Body of pancreas (tissue), 4 donors: ENCODE results near the gene NOXRED1.

ENCODE experiments used
- POLR2A ChIP-seq, 3 donors: fragments of 450-650 bp; IDR thresholded peaks; one replicate each; pipeline ENCODE4 v1.6.1; 2016; ENCODE audit warnings: antibody characterized with exemption in 3 of 3, mild to moderate bottlenecking in 2 of 3
- TF ChIP-seq, protein P1 (sequence below), 7 experiments: fragments of 450-650 bp in 4 of 7; fragments of 200-600 bp in 3 of 7; sonication (generic) in 3 of 7; IDR thresholded peaks; one replicate each; pipeline ENCODE4 v1.5.1; 2016 to 2019; ENCODE audit warnings: antibody characterized with exemption in 7 of 7

DNA sequence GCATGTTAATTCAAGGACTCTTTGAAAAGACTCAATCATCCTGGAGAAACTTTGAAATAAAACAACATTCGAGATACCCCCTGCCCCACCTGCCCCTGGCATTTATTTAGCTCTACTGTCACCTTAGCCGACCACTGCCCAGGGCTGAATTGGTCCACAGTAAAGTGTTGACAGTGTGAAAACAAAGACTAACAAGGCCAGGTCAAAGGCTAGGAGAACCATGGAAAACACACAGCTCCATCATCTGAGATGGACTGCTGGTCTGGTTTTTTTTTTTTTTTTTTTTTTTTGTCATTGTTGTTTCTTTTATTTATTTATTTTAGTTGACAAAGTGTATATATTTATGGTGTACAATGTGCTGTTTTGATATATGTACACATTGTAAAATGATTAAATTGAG is 76.8 kb downstream of the NOXRED1 start:
- TF ChIP-seq, protein P1, sequence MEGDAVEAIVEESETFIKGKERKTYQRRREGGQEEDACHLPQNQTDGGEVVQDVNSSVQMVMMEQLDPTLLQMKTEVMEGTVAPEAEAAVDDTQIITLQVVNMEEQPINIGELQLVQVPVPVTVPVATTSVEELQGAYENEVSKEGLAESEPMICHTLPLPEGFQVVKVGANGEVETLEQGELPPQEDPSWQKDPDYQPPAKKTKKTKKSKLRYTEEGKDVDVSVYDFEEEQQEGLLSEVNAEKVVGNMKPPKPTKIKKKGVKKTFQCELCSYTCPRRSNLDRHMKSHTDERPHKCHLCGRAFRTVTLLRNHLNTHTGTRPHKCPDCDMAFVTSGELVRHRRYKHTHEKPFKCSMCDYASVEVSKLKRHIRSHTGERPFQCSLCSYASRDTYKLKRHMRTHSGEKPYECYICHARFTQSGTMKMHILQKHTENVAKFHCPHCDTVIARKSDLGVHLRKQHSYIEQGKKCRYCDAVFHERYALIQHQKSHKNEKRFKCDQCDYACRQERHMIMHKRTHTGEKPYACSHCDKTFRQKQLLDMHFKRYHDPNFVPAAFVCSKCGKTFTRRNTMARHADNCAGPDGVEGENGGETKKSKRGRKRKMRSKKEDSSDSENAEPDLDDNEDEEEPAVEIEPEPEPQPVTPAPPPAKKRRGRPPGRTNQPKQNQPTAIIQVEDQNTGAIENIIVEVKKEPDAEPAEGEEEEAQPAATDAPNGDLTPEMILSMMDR (IDR thresholded peaks at IDR 0.05) = no peak
- no peak for TF ChIP-seq POLR2A (IDR thresholded peaks at IDR 0.05)
